Measurements from ENCODE around the gene GNAO1.

Gene GNAO1

GRCh38 chr16:56336711-56337110 lies 145.4 kb downstream of the GNAO1 start:
- DNase-seq (ENCODE audit: low spot score): no peak

DNA sequence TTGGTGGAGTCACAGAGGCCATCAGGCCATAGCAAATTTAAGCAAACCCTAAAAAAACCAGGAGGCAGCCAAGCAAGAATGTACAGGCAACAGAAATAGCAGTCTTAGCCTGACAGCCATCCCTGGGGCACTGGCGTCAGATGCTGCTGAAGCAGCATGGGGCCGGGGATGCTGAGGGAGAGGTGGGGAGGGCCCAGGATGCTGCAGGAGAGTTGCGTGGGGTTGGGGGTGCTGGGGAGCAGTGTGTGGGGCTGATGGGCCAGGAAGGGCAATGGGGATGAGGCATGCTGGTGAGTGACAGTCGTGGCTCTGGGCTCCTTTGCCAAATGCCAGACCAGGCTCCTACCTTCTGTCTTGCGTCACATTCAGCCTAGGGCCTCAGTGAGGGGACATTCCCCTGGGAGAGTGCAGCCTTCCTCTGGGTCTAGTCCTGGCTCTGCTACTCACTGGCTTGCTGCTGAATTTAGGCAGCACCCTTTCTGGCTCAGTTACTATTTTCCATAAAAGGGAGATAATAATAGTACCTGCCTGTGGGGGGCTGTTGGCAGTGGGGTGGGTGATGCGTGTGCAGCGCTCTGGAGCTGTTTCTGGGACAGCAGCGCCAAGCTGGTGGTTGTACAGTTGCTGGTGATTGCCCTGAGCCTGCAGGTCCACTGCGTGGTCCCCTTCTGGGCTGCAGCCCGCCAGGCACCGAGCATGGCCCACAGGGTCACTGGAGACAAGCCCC lies 146.0 kb downstream of the GNAO1 start:
- DNase-seq (ENCODE audit: low spot score): no peak

DNA sequence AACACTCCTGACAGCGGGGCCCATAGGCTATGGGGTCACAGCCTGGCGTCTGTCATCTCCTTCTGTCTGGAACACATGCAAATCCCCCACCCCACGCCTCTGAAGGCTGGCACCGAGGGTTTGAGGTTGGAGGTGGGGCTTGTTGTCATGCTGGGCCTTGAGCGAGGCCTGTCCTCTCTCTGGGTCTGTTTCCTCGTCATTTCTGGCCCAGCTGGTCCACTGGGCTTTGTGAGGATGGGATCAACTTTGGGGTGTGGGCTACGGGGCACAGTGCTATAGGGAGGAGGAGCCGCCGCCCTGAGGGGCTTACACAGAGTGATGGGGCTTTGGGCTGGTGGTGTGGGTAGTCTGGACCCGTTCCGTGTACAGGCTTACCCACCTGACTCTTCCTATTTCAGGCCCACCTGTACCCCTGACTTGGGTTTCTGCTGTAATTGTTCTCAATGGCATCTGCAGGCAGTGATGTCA lies 146.6 kb downstream of the GNAO1 start:
- DNase-seq (ENCODE audit: low spot score): no peak

DNA sequence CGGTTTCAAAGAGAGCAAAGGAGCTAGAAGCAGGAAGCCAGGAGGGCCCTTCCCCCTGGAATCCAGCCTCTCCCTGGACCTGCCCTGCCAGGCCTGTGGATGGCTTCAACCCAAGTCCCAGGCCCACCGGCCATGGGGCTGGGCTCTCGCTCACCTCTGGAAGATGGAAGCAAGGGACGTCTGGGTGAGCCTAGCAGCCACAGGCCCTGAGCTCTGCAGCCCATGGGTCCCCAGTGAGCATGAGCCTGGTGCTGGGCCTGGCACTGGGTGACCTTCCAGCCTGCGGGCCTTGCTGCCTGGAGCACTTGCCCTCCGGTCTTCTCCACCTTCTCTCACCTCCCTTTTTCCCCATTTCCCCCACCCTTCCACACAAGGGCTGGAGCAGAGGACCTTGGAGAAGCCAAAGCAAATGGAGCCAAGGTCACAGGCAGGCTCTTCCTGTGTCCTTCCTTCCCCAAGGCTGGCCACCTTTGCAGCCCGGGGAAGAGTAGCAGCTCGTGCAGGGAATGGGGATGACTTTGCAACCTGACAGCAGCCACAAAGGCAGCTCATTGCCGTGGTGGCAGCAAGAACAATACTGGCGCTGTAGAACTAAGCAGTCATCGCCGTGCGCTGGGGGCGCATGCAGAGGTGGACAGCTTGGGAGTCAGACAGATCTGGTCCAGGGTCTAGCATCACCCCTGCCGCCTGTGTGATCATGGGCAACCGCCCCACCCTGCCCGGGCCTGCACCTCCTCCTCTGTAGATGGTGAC lies 147.5 kb downstream of the GNAO1 start:
- DNase-seq (ENCODE audit: low spot score): no peak

DNA sequence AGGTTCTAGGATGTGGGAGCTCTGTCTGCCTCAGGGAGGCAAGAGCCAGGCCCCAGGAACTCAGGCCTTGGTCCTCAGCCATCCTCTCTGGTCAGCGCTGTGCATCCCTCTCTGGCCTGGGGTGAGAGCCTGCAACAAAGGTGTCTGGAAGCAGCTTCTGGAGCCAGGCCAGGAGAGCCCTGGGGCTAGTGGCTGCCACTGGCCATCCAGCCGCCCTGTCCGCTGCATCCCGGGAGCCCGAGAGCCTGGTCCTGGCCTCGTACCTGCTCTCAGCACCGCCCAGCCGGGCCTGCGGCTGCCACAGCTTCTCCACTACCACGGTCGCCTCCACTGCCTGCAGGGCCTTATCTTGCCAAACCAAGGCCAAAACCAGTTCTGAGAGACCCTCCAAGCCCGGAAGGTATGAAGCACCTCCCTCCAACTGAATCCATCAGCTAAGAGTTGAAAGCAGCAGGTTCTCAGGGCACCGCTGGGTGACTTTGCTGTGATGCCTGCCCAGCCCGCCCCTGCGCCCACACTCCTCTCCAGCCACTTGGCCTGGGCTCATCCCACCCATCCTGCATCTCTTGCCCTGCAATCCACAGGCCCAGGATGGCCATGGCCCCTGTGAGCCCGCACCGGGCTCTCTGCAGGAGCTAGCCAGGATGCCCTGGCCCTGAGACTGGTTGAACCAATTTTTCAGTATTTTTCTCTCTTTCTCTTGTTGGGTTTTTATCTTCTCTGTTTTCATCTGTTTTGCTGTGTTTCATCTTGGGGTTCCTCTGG lies 148.3 kb downstream of the GNAO1 start:
- no peak for DNase-seq (ENCODE audit: low spot score)

DNA sequence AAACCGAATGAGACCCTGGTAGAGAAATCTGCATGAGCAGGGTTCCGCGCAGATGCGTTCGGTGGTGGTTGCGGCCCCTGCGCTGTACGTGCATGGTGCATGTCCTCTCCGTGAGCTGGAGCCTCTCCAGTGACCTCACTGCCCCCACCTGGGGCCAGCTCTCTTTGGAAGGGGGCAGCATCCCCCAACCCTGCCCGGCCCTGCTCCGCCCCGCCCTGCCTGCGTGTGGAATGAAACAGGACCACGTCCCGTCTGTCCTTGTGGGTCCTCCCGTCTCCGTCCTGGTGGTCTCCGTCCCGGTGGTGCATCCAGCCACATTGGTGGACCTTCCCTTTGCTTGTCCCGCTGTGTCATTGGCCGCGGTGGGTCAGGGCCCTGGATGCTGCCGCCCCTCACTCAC lies 149.1 kb downstream of the GNAO1 start:
- no peak for DNase-seq (ENCODE audit: low spot score)

GRCh38 chr16:56340864-56341365 lies 149.6 kb downstream of the GNAO1 start:
- no peak for DNase-seq (ENCODE audit: low spot score)

DNA sequence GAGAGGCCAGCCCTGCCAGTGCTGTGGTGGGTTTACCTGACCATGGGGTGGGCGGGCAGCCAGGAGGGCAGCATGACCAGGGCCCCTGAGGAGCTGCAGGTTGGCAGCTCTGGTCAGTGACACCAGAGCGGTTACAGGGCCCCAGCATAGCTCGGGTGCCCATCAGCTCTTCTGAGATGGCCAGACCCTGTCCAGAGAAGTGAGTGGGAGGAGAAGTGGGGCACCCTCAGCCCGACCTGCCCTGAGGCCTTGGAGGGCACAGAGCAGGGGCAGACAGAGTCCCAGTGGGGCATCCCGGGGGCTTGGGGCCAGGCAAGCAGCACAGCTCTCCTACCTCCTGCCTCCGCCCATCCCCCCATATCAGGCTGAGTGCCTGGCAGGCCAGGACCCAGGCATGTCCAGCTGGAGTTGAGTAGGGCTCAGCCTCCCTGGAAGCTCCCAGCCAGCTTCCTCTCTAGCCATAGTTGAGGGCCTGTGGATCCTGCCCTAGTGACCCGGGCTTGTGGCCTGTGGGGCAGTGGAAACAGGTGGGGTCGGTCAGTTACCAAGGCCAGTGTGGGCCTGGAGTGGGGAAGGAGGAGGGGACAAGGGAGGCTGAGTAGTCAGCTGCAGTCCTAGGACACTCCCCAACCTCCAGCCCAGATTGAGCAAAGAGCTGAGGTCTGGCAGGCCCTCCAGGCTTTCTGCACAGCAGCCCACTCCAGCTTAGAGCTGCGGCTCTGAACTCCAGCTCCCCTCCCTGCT lies 150.5 kb downstream of the GNAO1 start:
- DNase-seq (ENCODE audit: low spot score): no peak

DNA sequence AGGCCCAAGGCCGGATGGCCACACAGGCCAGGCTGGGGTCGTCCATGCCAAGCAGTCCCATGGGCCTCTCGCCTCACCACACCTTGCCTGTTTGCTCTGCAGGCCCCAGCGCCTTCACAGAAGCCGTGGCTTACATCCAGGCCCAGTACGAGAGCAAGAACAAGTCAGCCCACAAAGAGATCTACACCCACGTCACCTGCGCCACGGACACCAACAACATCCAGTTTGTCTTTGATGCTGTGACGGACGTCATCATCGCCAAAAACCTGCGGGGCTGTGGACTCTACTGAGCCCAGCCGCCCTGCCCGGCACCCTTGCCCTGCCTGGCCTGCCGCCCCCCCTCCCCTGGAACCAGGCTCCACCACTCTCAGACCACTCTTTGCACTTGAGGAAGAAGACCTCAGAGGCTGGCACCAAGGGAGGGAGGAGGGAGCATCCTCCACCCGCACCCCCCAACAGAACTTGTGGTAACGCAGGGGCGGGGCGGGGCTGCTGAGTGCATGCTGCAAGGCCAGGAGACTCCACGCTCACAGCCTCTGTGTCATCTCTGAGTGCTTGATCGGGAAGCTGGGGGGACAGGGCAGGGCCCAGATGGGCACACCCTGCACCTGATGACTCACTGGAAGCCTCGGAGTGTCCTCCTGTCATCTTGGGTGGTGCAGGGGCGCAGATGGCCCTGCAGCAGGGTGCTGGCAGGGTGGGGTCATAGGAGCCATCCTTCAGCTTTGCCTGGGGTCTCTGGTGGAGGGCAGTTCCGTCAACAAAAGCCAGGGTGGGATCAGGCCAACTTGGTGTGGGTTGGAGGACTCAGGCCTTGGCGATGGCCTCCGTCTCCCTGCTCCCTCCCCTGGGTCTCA lies 152.6 kb downstream of the GNAO1 start:
- no peak for DNase-seq (ENCODE audit: low spot score)

GRCh38 chr16:56344518-56345405 lies 153.5 kb downstream of the GNAO1 start:
- no peak for DNase-seq (ENCODE audit: low spot score)

- DNase-seq (ENCODE audit: low spot score): no peak
Observed at GRCh38 chr16:56345406-56346050, 154.2 kb downstream of the GNAO1 start.

- no peak for DNase-seq (ENCODE audit: low spot score)
Observed at GRCh38 chr16:56346131-56346890, 155.0 kb downstream of the GNAO1 start.

DNA sequence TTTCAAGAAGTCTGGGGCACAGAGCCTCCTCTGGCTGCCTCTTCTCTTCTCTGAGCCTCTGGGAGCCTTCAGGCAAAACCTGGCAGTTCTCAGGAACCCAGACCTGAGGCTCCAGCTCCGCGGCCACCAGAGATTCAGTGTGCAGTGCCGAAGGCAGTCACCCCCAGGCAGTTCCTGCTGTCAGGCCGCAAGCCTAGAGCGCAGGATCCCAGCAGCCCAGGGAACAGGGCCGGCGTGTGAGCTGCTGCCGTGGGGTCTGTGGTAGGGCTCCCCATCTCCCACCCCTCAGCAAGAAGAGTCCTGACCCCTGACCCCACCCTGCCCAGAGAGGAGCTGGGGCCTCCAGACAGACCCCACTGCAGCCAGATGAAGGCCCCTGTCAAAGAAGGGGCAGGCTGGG lies 155.9 kb downstream of the GNAO1 start:
- DNase-seq (ENCODE audit: low spot score): no peak

DNA sequence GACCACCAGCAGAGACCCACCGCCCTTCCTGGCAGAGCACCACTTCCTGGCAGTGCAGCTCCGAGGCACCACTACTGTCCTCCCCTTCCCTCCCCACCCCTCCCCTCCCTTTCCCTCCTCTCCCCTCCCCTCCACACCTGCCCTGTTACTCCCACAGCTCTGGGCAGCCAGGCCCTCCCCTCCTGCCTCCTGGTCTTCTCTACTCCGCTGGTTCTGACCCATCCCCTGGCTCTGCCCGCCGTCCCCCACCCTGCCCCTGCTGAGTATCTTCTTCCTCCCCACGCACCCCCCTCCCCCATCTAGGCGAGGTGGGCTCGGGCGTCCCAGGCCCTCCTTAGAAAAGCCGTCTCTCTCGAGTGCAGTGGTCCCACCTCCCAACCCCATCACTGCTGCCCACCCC lies 156.4 kb downstream of the GNAO1 start:
- no peak for DNase-seq (ENCODE audit: low spot score)

DNA sequence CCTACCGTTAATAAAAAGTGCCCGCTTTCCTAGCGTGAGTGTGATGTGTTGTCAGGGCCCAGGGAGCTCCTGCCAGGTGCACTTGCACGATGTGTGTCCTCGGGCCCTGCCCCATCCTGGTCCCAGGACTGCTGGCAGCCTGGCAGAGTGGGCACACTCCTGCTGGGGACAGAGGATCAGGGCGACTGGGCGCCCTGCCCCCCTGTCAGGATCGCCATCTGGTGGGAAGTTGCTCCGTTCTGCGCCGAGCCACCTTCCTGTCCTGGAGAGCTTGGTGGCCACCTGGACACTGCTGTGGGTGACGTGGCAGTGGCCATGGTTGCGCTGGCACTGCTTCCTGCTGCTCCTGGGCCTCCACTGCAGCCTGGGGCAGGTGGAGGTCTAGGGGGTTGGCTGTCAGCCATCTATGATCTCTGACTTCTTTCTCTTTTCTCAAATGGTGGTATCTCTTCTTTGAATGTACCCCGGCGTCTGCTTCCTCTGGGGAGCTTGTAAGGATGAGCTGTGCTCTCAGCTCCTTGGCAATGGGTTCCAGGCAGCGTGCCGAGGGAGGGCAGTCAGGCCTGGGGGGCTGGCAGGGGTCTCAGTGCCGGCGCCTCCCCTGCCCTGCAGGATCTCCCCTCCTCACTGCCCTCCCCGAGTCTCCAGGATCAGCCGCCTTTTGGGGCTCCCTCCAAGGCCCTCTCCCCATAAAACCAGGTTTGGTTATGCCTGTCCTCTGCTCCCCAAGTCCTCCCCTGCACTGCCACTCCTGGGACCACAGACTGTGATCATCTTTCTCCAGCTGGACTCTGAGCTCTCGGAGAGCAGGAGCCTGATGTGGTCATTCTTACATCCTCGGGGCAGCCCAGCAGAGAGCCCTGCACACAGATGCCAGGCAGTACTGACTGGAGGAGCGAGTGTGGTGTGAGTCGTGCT lies 157.1 kb downstream of the GNAO1 start:
- DNase-seq (ENCODE audit: low spot score): no peak

GRCh38 chr16:56349086-56349415 lies 157.8 kb downstream of the GNAO1 start:
- DNase-seq (ENCODE audit: low spot score): no peak

GRCh38 chr16:56349711-56350161 lies 158.4 kb downstream of the GNAO1 start:
- no peak for DNase-seq (ENCODE audit: low spot score)

All from left forelimb (tissue), 1 donor.